Neural cell (in vitro differentiated cells): ENCODE measurements around the gene VPS13C. TPM values are rescaled to one million over a fixed set of nuclear protein-coding genes. Genes with fewer than 3 reads are reported as not detected.

Experiments used
- H2AFZ ChIP-seq: fragments of 200-600, 300-800 bp; sonication (generic), shearing (Covaris generic); 2 replicates; pipeline ENCODE4 v1.6.0; 2014; ENCODE audit warnings: low read depth, mild to moderate bottlenecking, antibody characterized with exemption, low read length, moderate library complexity
- H3F3A ChIP-seq: fragments of 200-600 bp; shearing (Covaris generic); 2 replicates; pipeline ENCODE4 v1.6.1; 2016; ENCODE audit warnings: mild to moderate bottlenecking, moderate library complexity, mixed read lengths, antibody characterized with exemption, low read length; ENCODE audit not compliant: insufficient read depth, poor library complexity, severe bottlenecking
- H3K27ac ChIP-seq: fragments of 200-600, 300-800 bp; sonication (generic), shearing (Covaris generic); 2 replicates; pipeline ENCODE4 v1.5.1; 2014; ENCODE audit warnings: mild to moderate bottlenecking, low read length, moderate library complexity
- H3K27me3 ChIP-seq: fragments of 300-800, 200-600 bp; sonication (generic), shearing (Covaris generic); 2 replicates; pipeline ENCODE4 v1.6.0; 2014; ENCODE audit warnings: mild to moderate bottlenecking, low read depth, low read length, moderate library complexity; ENCODE audit not compliant: insufficient read depth
- H3K36me3 ChIP-seq: fragments of 300-800, 200-600 bp; sonication (generic), shearing (Covaris generic); 2 replicates; pipeline ENCODE4 v1.5.1; 2014; ENCODE audit warnings: mild to moderate bottlenecking, antibody characterized with exemption, low read length, moderate library complexity; ENCODE audit not compliant: insufficient read depth
- H3K4me2 ChIP-seq: fragments of 300-800, 200-600 bp; sonication (generic), shearing (Covaris generic); 2 replicates; pipeline ENCODE4 v1.6.0; 2014; ENCODE audit warnings: mild to moderate bottlenecking, low read length
- H3K4me3 ChIP-seq: fragments of 300-800, 200-600 bp; sonication (generic), shearing (Covaris generic); 2 replicates; pipeline ENCODE4 v1.5.1; 2014; ENCODE audit warnings: mild to moderate bottlenecking, low read length, moderate library complexity
- H3K79me2 ChIP-seq: fragments of 200-600 bp; shearing (Covaris generic); replicated peaks from 2 replicates; pipeline ENCODE4 v1.6.0; 2014; ENCODE audit warnings: mild to moderate bottlenecking, low read length, moderate library complexity; ENCODE audit not compliant: insufficient read depth
- H3K9ac ChIP-seq: fragments of 300-800, 200-600 bp; sonication (generic), shearing (Covaris generic); 2 replicates; pipeline ENCODE4 v1.6.1; 2016; ENCODE audit warnings: mild to moderate bottlenecking, low read length, mixed read lengths
- H3K9me2 ChIP-seq: fragments of 200-600 bp; shearing (Covaris generic); 2 replicates; pipeline ENCODE4 v1.6.1; 2016; ENCODE audit warnings: mild to moderate bottlenecking, low read length, mixed read lengths; ENCODE audit not compliant: insufficient read depth
- H3K9me3 ChIP-seq: fragments of 200-600, 300-800 bp; sonication (generic), shearing (Covaris generic); 2 replicates; pipeline ENCODE4 v1.6.1; 2016; ENCODE audit warnings: mild to moderate bottlenecking, mixed run types, low read length, moderate library complexity, mixed read lengths
- H4K20me1 ChIP-seq: fragments of 200-600 bp; shearing (Covaris generic); 2 replicates; pipeline ENCODE4 v1.6.1; 2016; ENCODE audit warnings: mild to moderate bottlenecking, mixed run types; ENCODE audit not compliant: insufficient read depth
- EP300 ChIP-seq: fragments of 450-650 bp; conservative IDR thresholded peaks from 2 replicates; pipeline ENCODE4 v1.6.1; 2014; ENCODE audit warnings: antibody characterized with exemption, mild to moderate bottlenecking, moderate library complexity; ENCODE audit not compliant: poor library complexity, severe bottlenecking
- EZH2 ChIP-seq: fragments of 200-600, 300-800 bp; shearing (Covaris generic), sonication (generic); IDR thresholded peaks from 2 replicates; pipeline ENCODE4 v1.6.1; 2014; ENCODE audit warnings: antibody characterized with exemption, low read length, borderline replicate concordance, mild to moderate bottlenecking; ENCODE audit not compliant: insufficient read depth, poor library complexity, severe bottlenecking
- MXI1 ChIP-seq: fragments of 450-650 bp; conservative IDR thresholded peaks from 2 replicates; pipeline ENCODE4 v1.6.1; 2014; ENCODE audit warnings: antibody characterized with exemption, mild to moderate bottlenecking; ENCODE audit not compliant: poor library complexity, severe bottlenecking
- POLR2AphosphoS5 ChIP-seq: IDR thresholded peaks from 2 replicates; pipeline ENCODE4 v1.6.1; 2012
- RAD21 ChIP-seq: fragments of 450-650 bp; conservative IDR thresholded peaks from 2 replicates; pipeline ENCODE4 v1.6.1; 2014; ENCODE audit warnings: antibody characterized with exemption, mild to moderate bottlenecking, moderate library complexity
- SMC3 ChIP-seq: fragments of 450-650 bp; conservative IDR thresholded peaks from 2 replicates; pipeline ENCODE4 v1.6.1; 2014; ENCODE audit warnings: antibody characterized with exemption, mild to moderate bottlenecking, moderate library complexity; ENCODE audit not compliant: poor library complexity
- TAF1 ChIP-seq: IDR thresholded peaks from 2 replicates; pipeline ENCODE4 v1.6.1; 2012; ENCODE audit warnings: low read depth
- polyA plus RNA-seq: library from polyadenylated mRNA; depleted of rRNA; stranded (reverse); fragments of >200 nt; gene quantifications from 2 replicates; pipeline ENCODE4 v1.2.3, GENCODE V29; 2014
- TF ChIP-seq, protein P1 (sequence below): fragments of 450-650 bp; IDR thresholded peaks from 2 replicates; pipeline ENCODE4 v1.5.1; 2014; ENCODE audit warnings: antibody characterized with exemption, mild to moderate bottlenecking, moderate library complexity; ENCODE audit not compliant: poor library complexity, severe bottlenecking
- TF ChIP-seq, protein P2 (sequence below): IDR thresholded peaks from 2 replicates; pipeline ENCODE4 v1.6.1; 2012; ENCODE audit warnings: borderline replicate concordance

The VPS13C gene
- polyA plus RNA-seq, 1 donor from 2014 or later, result 92.6 TPM

DNA sequence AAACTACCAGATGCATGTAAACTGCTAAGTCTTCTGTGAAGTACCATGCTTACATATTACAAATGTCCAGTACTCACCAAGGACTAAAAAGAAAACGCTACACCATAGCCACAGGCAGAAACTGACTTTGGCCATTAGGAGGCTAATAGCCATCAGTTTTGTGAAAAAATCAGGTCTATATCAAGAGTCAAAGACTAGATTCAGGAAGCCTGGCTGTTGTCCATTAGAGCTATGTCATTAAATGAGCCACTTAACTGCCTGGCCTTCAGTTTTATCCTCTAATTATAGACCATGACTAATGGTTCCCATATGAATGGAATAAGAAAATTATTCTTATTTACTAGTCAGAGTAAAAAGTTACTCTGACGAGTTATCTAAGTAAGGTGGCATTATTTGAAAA, 144.1 kb downstream of the VPS13C start:
- H3K27me3 ChIP-seq, result no peaks in the 10 kb centered on the region
- no peaks in the 10 kb centered on the region for H3K9me3 ChIP-seq
- no peaks in the 10 kb centered on the region for H3K9me2 ChIP-seq
- peaks cover 9% of the 10 kb centered on the region for H3K36me3 ChIP-seq
- H3K4me2 ChIP-seq, result no peak overlapping the region
- no peak overlapping the region for H3K4me3 ChIP-seq
- no peaks in the 10 kb centered on the region for H4K20me1 ChIP-seq
- no peak overlapping the region for H3K9ac ChIP-seq
- H3K27ac ChIP-seq, result no peak overlapping the region
- H3F3A ChIP-seq, result no peaks in the 10 kb centered on the region
- TF ChIP-seq RAD21, result no peak
- H3K79me2 ChIP-seq, result no peaks in the 10 kb centered on the region
- no peak overlapping the region for H2AFZ ChIP-seq

DNA sequence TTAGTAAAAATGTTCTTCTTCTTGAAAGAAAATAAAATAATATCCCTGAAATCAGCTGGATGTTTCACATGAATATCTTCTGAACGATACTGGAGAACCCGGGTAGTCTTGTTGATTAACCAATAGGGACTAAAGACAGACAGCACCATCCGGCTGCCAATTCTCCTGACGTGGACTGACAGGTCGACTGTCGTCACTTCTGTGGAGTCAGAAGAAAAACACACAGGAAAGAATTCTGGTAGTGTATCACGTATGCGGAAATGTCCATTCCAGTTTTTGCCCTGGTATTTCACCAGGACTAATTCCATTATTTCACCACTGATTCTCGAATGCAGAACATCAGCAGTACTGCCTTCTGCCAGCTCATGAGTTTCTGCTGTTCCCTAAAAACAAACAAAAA, 144.6 kb downstream of the VPS13C start:
- Histone ChIP-seq H3K4me3 (no peak overlapping the region), H3F3A (no peaks in the 10 kb centered on the region)

More for the DNA sequence above, 144.6 kb downstream of the VPS13C start:
- Histone ChIP-seq H3K27me3 (no peaks in the 10 kb centered on the region), H4K20me1 (no peaks in the 10 kb centered on the region), H3K36me3 (peaks cover 9% of the 10 kb centered on the region), H2AFZ (no peak overlapping the region), H3K4me2 (no peak overlapping the region), H3K9me2 (no peaks in the 10 kb centered on the region), H3K79me2 (no peaks in the 10 kb centered on the region), H3K27ac (no peak overlapping the region), H3K9me3 (no peaks in the 10 kb centered on the region), H3K9ac (no peak overlapping the region)
- TF ChIP-seq, protein P1, sequence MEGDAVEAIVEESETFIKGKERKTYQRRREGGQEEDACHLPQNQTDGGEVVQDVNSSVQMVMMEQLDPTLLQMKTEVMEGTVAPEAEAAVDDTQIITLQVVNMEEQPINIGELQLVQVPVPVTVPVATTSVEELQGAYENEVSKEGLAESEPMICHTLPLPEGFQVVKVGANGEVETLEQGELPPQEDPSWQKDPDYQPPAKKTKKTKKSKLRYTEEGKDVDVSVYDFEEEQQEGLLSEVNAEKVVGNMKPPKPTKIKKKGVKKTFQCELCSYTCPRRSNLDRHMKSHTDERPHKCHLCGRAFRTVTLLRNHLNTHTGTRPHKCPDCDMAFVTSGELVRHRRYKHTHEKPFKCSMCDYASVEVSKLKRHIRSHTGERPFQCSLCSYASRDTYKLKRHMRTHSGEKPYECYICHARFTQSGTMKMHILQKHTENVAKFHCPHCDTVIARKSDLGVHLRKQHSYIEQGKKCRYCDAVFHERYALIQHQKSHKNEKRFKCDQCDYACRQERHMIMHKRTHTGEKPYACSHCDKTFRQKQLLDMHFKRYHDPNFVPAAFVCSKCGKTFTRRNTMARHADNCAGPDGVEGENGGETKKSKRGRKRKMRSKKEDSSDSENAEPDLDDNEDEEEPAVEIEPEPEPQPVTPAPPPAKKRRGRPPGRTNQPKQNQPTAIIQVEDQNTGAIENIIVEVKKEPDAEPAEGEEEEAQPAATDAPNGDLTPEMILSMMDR, result no peak
- TF ChIP-seq EP300, result no peak
- no peak for TF ChIP-seq TAF1
- no peak for TF ChIP-seq EZH2
- no peak for TF ChIP-seq SMC3
- no peak for TF ChIP-seq RAD21
- TF ChIP-seq, protein P2, sequence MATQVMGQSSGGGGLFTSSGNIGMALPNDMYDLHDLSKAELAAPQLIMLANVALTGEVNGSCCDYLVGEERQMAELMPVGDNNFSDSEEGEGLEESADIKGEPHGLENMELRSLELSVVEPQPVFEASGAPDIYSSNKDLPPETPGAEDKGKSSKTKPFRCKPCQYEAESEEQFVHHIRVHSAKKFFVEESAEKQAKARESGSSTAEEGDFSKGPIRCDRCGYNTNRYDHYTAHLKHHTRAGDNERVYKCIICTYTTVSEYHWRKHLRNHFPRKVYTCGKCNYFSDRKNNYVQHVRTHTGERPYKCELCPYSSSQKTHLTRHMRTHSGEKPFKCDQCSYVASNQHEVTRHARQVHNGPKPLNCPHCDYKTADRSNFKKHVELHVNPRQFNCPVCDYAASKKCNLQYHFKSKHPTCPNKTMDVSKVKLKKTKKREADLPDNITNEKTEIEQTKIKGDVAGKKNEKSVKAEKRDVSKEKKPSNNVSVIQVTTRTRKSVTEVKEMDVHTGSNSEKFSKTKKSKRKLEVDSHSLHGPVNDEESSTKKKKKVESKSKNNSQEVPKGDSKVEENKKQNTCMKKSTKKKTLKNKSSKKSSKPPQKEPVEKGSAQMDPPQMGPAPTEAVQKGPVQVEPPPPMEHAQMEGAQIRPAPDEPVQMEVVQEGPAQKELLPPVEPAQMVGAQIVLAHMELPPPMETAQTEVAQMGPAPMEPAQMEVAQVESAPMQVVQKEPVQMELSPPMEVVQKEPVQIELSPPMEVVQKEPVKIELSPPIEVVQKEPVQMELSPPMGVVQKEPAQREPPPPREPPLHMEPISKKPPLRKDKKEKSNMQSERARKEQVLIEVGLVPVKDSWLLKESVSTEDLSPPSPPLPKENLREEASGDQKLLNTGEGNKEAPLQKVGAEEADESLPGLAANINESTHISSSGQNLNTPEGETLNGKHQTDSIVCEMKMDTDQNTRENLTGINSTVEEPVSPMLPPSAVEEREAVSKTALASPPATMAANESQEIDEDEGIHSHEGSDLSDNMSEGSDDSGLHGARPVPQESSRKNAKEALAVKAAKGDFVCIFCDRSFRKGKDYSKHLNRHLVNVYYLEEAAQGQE, result no peak
- TF ChIP-seq MXI1, result no peak
- TF ChIP-seq POLR2AphosphoS5, result no peak
